DMS 273 (cell line): ENCODE data around the gene PABPN1.

Source experiments
- DNase-seq: peaks from one replicate; lab custom pipeline; 2025; ENCODE audit not compliant: unreplicated experiment; lab: John Stamatoyannopoulos, UW

PABPN1 gene

DNA sequence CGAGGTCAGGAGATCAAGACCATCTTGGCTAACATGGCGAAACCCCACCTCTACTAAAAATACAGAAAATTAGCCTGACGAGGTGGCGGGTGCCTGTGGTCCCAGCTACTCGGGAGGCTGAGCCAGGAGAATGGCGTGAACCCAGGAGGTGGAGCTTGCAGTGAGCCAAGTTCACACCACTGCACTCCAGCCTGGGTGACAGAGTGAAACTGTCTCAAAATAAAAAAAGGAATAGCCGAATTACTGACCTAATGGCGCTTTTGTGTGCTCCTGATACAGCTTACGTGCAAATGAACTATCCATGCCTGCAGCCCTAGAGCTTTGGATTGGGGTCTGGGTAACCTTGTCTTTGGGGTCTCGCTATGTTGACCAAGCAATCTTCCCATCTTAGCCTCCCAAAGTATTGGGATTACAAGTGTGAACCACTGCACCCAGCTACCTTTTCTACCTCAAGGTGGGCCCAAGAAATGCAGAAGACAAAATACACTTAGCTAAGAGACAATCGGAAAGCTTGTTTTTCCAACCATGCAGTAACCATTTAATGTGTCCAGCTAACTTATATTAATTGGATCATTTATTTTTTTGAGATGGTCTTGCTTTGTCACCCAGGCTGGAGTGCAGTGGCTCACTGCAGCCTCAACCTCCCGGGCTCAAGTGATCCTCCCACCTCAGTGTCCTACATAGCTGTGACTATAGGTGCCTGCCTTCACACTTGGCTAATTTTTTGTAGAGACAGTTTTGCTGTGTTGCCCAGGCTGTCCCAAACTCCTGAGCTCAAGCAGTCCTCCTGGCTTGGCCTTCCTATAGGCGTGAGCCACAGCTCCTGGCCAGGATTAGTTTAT lies 5.5 kb downstream of the PABPN1 start:
- peak; percentile 44 for DNase-seq

DNA sequence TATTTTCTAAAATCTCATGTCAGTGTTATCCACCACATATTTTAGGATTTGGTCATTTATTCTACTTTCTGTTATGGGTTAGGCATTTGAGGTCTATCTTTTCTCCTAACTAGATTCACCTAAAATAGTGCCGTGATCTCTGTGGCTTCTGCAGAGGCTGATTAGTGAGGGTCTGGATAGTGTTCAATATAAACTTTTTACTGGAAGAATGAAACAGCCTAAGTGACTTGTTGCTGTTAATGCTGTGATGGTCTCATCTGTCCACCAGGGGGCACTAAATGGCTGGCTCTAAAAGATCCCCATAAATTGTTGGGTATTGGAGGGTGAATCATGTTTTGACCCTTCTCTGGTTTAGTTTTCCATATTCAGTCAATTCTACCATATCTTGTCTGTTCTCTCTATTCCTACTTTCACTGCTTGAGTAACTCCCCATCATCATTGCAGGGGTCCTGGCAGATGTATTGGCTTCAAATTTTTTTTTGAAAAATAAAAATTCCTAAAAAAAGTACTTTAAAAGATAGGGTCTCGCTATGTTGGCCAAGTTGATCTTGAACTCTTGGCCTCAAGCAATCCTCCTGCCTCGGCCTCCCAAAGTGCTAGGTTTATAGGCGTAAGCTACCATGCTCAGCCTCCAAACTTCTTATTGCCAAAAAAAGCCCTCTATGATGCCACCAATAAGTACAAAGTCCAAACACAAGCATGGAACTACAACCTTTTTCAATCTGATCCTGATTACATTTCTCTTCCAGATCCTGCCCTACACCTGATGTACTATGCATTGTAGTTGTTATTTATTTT lies 6.9 kb downstream of the PABPN1 start:
- peak; percentile 88 for DNase-seq

DNA sequence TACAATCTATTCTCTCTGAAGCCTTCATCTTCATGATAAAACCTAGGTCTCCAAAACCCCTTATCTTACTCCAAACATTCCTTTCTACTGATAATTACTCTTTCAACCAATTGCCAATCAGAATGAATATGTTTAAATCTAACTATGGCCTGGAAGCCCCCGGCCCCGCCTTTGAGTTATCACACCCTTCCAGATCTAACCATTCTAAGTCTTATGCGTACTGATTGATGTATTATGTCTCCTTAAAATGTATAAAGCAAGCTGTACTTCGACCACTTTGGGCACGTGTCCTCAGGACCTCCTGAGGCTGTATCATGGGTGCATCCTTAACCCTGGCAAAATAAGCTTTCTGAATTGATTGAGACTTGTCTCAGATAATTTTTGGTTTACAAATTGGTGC lies 14.4 kb downstream of the PABPN1 start:
- DNase-seq: no peak

DNA sequence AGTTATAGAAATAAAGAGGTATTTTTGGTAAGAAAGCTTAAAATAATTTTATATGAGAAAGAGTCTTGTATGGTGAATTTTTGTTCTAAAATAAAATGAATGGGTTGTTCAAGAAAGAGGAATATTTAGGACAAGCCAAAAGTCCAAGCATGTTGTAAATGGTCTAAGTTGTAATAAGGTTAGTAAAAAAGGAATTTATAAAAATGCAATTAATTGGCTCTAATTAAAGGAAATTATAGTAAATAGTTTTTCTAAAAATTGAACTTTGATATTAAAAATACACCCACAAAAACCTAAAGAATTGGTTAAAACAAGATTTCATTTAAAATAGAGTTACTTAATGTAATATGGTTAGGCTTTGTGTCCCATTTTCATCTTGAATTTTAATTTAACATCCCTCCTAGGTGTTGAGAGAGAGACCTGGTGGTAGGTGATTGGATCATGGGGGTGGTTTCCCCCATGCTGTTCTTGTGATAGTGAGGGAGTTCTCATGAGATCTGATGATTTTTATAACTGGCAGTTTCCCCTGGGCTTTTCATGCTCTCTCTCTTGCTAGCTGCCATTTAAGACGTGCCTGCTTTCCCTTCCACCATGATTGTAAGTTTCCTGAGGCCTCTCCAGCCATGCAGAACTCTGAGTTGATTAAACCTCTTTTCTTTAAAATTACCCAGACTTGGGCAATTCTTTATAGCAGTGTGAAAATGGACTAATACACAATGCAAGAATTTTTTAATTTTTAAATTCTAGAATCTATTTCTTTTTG lies 18.4 kb downstream of the PABPN1 start:
- peak; percentile 22 for DNase-seq

DNA sequence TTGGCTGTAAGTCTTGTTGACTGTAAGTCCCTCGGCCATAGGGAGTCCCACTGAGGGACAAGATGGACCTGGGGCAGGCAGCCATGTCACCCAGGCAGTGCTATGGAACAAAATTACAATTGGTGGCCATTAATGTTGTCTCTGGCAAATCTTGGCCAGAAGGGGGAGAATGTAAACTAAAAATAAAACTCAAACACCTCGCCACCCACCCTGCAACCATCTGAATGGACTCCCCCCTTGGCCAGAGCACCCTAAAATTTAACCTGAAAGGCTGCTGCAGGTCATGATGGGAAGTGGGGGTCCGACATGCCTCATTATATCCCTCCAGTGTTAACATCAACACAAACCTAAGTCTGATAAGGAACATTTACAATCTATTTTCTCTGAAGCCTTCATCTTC lies 23.2 kb downstream of the PABPN1 start:
- DNase-seq: no peak

DNA sequence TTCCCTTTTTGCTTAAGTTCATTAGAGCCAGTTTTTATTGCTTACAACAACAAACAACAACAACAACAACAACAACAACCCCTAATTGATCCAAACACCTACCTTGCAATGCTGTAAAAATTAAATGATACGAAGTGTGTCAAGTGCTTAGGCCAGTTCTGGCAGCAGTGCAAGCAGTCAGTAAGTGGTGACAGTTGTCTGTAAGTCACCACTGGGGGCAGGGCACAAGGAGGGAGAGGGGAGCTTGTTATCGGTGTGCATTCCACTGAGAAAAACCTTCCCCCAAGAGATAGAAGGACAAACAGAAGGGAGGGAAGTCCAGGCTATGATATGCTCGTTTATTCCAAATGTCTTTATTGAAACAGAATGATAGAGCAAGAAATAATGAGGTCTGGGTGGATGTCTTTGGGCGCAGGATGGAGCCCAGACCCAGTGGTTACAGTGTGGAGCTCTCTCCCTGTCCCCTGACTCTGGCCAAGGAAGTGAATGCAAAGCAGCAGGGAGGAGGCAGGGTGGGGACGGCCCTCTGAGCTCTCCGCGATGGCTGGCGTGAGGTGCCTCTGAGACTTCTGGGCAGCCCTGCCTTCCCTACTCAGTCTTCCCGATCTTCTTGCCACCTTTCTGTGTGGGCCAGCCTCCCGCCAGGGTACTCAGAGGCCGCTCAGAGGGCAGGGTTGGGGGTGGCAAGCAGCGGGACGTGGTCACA lies 24.9 kb downstream of the PABPN1 start:
- no peak for DNase-seq

DNA sequence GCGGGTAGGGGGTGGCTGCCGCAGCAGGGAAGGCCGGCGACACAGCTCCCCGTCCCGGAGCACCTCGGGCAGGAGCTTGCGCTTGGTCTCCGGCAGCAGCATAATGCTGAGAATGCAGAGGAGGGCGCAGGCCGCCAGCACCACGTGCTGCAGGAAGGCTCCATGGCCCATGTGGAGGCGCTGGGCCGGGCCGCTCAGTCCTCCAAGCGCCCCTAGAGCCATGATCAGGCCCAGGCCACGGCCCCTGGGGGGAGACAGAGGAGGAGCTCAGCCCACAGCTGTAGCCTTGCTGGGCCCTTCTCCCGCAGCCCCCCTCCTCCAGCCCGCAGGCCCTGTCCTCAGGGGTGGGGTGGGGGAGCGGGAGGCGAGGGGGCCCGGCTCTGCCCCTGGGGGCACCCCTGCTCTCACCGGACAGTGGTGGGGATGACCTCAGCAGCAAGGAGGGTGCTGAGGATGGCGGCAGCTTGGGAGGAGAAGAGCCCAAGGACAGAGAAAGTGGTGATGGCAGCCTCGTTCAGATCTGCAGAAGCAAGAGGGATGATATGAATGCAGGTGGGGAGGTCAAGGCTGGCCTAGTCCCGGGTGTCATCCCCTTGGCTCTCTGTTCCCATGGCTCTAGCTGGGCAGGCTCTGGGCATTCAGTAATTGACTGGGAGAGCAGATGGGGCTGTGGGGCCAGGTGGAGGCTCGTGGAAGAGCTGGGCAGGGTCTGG lies 25.6 kb downstream of the PABPN1 start:
- no peak for DNase-seq

DNA sequence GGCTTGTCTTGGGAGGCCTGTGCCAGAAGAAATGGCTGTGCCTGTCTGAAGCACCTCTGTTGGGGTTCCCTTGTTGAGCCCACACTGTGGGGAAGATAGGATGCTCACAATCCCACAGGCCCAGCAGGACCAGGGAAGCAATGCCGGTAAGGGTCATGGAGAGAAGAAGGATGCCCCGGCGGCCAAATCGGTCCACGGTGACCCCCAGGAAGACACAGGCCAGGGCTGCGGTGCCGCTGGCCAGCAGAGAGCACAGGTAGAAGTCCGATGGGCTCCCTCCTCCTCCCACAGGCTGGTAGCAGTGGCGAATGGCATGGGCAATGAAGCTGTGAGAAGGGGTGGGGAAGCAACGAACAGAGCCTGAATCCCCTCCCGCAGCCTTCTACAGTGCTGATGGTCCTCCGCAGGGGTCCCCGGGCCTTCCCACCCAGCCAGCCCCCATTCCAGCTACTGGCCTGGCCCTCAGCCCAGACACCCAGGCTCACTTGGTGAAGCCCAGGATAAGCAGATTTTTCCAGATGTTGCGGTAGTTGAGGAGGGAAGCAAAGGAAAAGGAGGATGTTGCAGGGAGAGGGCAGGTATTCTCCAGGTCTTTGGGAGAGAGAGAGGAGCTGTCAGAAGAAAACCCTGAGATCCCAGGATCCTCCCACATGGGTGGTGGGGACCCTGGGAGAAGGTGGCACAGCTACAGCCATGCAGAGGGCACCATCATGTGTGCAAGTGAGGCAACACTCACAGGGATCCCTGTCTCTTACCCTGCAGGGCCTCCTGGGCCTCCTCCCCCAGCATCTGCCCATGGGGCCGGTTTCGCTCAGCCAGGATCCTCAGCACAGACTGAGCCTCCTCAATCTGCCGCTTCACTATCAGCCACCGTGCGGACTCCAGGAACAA lies 26.4 kb downstream of the PABPN1 start:
- DNase-seq: no peak

DNA sequence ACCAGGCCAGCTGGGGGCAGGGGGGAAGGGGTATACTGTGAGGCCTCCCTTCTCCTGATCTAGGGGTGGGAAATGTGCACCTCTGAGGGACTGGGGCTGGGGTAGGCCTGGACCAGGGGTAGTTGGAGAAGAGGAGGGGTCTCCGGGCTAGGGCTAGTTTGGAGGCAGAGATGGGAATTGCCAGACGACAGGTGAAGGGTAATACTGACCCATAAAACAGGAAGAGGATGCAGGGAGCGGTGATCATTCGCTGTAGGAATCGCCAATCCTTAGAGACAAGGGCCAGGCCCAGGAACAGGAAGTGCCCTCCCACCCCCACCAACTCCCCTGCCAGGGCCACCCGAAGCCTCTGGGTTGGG lies 27.0 kb downstream of the PABPN1 start:
- DNase-seq: no peak

DNA sequence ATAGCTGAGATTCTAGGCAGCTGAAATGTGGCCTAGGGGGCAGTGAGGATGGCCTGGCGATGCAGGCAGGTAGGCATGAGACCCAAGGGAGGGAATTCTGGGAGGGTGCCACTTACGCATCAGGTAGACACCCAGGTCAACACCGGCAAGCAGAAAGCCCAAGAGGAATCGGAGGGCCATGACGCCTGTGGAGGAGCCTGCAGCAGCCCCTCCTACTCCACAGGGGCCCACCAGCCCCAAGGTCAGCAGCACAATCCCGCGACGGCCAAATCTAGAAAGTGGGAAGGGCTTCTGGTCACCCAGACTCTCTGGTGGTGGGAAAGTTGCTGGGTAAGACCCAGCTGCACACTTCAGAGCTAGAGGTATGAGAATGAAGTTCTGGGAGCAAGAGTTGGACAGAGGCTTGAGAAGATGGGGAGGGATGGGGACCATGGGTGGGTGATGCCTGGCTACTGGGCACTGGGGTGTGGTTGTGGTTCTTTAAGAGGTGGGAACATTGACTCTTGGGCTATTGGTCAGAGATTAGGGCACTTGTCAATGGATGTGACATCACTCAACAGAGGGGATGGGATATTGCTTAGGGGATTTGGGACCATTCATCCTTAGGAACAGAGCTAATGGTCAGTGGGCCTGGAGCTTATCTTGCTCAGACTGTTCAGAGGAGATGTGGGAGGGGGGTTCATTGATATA lies 28.0 kb downstream of the PABPN1 start:
- DNase-seq: no peak

DNA sequence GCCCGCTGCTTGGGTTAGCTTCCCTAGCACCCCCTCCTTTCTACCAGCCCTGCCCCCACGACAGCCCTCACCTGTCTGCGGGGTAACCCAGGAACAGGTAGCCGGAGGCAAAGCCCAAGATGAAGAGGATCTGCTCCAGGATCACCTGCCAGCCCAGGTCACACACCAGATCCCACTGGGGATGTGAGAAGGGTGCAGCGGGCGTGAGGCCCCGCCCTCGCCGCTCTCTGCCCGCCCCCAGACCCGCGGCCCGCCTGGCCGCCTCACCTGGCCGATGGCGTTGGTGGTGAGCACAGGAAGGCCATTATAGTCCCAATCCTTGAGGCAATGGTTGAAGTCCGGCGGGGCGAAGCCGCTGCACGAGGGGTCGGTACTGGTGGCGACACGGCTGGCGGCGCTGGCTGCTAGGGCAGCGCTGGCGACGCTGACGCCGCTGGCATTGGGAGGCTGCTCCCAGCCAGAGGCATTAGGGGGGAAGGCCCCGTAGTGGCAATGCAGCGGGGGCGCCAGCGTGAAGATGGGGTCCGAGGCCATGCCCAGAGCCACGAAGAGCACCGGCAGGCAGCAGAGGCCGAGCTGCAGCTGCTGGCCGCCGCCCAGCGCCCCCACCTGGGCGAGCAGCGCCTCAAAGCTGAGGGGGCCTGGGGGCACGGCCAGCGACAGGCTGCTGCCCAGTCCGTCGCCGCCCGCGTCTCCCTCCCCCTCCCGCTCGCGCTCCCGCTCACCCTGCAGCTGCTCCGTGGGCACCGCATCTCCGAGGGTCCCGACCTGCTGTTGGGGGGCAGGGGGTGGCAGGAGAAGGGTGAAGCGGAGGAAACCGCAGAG lies 30.6 kb downstream of the PABPN1 start:
- no peak for DNase-seq

DNA sequence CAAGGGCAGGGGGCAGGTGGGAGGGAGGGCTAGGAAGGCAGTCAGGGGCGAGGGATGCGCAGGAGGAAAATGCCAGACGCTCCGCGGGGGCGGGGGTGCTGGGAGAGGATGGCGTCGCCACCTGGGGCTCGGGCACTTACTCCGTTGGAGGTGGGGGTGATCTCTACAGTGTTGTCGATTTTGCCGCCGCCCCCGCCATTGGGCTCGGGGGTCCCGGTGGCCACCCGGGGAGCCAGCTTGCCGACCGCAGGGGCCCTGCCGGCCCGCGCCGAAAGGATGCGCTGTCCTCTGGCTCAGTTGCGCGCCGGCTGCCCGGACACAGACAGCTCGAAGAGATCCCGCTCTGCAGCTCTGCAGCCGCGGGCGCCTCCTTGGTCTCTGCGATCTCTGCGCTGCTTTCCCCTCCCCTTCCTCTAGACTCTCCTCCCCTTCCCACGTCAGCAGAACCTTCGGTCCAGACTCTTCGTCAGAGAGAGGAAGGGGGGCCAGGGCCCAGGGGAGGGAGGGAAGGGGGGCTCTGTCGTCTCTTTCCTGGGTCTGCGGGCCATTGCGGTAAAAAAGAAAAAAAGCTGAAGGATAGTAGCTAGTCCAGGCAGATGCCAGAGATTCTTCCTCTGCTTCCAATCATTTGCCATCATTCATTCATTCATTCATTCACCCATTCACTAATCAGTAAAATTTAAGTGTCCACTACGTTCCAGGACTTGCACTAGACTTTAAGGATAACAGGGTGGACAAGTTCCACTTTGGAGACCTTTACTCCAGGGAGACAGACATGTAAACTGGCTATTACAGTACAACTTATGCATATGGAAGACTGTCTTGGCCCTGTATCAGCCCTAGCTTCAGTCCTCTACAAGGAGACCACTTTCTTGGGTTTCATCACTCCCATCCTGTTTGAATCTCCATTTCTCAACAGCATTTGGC lies 31.5 kb downstream of the PABPN1 start, which contains the start of gene SLC22A17:
Gene SLC22A17, minus strand, starts transcription at position 382 of the 927 bp plus-strand sequence.
- DNase-seq: peak; percentile 90

DNA sequence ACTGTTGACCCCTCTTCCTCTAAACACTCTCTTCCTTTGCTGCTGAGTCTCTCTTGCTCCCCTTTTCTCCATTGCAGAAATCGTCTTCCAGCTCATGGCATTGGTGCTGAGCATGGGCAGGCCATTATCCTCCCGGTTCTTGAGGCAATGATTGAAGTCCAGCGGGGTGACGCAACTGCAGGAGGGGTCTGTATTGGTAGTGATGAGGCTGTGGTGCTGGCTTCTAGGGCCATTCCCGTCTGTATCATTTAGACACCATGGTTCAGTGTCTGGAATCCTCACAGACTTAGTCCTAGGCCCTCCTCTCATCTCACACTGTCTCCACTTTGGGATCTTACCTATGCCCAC lies 32.1 kb downstream of the PABPN1 start:
- DNase-seq: no peak

DNA sequence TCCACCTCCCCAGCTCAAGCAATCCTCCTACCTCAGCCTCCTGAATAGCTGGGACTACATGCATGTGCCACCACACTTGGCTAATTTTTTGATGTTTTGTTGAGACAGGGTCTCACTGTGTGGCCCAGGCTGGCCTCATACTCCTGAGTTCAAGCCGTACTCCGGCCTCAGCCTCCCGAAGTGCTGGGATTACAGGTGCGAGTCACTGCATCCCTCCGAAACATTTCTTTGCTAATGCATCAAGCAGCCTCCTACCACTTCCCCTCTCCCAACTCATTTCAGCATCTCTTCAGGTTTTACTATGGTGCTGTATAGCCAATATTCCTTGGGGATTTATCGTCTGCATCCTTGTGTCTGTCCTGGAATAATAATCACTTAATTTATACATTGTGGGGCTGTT lies 33.7 kb downstream of the PABPN1 start:
- DNase-seq: no peak

DNA sequence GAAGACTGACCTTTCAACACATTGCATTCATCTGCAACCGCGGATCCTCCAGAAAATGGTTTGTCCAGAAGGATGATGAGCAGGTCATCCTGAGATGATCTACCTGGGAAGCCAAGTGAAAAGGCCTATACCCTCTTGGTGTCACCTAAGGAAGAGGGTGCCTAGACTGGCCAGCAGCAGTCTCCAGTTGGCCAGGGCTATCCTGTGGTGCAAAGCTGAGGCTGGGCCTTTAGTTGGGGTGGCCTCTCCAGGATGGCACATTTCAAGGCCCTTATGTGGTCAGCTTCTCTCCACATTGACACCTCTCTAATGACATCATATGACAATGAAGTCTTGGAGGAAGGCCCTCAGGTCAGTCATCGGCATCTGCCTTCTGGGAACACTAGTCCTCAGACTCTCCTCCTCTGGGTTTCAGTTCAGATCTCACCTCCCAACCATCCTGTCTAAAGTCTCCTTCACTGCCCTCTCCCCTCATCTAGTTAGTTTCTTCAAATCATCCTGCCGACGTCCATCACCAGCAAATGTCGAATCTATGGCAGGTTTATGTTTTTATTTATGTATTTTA lies 34.7 kb downstream of the PABPN1 start:
- DNase-seq: no peak

DNA sequence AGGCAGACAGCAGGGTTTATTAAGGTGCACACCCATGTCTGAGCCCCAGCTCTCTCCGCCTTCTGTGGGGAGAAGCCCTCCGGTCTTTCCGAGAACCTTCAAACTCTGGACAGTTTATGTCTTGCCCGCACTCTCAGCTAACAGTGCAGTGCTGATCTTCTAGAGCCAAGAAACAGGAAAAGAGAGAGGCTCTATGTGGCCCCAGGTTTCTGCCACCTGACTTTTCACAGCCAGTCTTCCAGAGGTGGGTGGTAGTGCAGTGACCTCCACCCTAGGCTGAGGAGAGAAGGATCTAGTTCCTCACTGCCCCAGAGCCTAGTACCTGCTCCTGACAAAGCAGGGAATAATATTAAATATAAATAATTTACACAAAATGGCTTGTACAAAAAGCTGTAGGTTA lies 35.4 kb downstream of the PABPN1 start:
- DNase-seq: no peak

DNA sequence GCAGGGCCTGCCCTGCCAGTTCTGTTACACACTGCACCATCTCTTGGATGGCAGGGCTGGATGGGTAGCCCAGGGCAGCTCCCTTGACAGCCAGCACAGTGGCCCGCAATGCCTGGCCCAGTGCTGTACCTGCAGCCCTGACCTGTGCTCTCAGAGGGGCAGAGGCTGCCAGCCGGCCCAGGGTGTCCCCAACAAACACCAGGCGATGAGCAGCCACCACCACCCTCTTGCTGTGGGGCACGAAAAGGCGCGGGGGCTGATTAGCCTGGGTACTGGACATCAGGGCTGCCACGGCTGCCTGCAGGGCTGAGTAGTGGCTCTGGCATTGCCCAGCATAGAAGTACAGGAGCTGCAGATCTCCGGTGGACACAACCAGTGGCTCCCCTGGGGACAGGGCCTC lies 36.0 kb downstream of the PABPN1 start:
- no peak for DNase-seq
